ENCODE measurements around the gene RACK1.

DNA sequence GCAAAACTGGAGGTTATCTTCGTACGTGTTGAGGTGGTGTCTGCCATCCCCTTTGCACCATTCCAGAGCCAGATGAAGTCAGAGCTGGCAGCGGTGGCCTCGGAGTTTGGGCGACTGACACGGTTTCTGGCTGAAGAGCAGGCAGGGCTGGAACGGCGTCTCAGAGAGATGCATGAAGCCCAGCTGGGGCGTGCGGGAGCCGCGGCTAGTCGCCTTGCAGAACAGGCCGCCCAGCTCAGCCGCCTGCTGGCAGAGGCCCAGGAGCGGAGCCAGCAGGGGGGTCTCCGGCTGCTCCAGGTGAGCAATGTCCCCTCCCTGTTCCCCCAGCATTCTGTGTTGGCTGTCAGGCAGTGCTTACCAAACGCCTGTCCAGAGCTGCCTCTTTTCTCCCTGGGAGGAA lies 11.1 kb downstream of the RACK1 start:
- TF ChIP-seq CTCF (IDR thresholded peaks at IDR 0.05; ENCODE audit: extremely low read depth in 1 of 2, insufficient read depth in 1 of 2, low read depth in 1 of 2, low read length in 2 of 2) = no peak
- no peak for TF ChIP-seq POLR2A (IDR thresholded peaks at IDR 0.05; ENCODE audit: low read depth, low read length)
- TF ChIP-seq POLR2AphosphoS5 (IDR thresholded peaks at IDR 0.05; ENCODE audit: insufficient read depth, low read depth, low read length) = no peak
- TF ChIP-seq EZH2 (IDR thresholded peaks at IDR 0.05; ENCODE audit: borderline replicate concordance, low read depth, low read length, severe bottlenecking) = no peak
- TF ChIP-seq MYC (IDR thresholded peaks at IDR 0.05; ENCODE audit: low read depth, low read length) = no peak
- TF ChIP-seq, protein P1, sequence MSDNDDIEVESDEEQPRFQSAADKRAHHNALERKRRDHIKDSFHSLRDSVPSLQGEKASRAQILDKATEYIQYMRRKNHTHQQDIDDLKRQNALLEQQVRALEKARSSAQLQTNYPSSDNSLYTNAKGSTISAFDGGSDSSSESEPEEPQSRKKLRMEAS (IDR thresholded peaks at IDR 0.05; ENCODE audit: insufficient read depth, insufficient read length) = no peak

All from endothelial cell of umbilical vein (primary cell).